A549 treated with DMSO at 1 μM for 4 hours (cell line): ENCODE results near the gene SLC30A7. TPM values are rescaled to one million over a fixed set of nuclear protein-coding genes. Genes with fewer than 3 reads are reported as not detected.

ENCODE experiments used
- total RNA-seq: library from RNA; stranded (reverse); fragments of 200-300 nt; extraction: Qiagen RNA extraction; gene quantifications from 5 replicates; pipeline ENCODE4 v1.2.3, GENCODE V29; 2022; ENCODE audit warnings: low read depth

SLC30A7 gene
- total RNA-seq: 9.2 to 12.8 TPM (median 11.6 TPM) in 5 replicates

GRCh38 chr1:100895540-100896480 is at the start of gene SLC30A7:
TSS of gene SLC30A7 (plus strand) at chr1:100896090. CDS start at chr1:100896263, 173 bp downstream.

GRCh38 chr1:100894603-100895539 is 1.0 kb upstream of the SLC30A7 start, which contains the start of gene EXTL2:
TSS of gene EXTL2 (minus strand) at chr1:100894842. CDS start at chr1:100888757, 6,085 bp downstream.

GRCh38 chr1:101025657-101026429 is 130.0 kb downstream of the SLC30A7 start, which contains the start of gene DPH5:
TSS of gene DPH5 (minus strand) at chr1:101025784. CDS start at chr1:101025443, 341 bp downstream.

Other genes with a start within 250 kb of the SLC30A7 start
- gene VCAM1, start 176.3 kb upstream of the SLC30A7 start, total RNA-seq: 0.03 to 0.05 TPM (median 0.05 TPM) in 3 of 5 replicates, not detected in the others
- 6.7 to 10.8 TPM (median 8.6 TPM) in 5 replicates for gene EXTL2, start 1.2 kb upstream of the SLC30A7 start, total RNA-seq
- gene DPH5, start 129.7 kb downstream of the SLC30A7 start, total RNA-seq: 23.9 to 37.7 TPM (median 32.8 TPM) in 5 replicates